GM18502 (cell line): ENCODE results near the gene NRXN2.

Source experiments
- ATAC-seq: cut with Tn5 transposase; IDR thresholded peaks from one replicate; pipeline ENCODE4 v1.9.1; 2021; ENCODE audit warnings: mild to moderate bottlenecking; ENCODE audit not compliant: unreplicated experiment, poor library complexity

The NRXN2 gene

DNA sequence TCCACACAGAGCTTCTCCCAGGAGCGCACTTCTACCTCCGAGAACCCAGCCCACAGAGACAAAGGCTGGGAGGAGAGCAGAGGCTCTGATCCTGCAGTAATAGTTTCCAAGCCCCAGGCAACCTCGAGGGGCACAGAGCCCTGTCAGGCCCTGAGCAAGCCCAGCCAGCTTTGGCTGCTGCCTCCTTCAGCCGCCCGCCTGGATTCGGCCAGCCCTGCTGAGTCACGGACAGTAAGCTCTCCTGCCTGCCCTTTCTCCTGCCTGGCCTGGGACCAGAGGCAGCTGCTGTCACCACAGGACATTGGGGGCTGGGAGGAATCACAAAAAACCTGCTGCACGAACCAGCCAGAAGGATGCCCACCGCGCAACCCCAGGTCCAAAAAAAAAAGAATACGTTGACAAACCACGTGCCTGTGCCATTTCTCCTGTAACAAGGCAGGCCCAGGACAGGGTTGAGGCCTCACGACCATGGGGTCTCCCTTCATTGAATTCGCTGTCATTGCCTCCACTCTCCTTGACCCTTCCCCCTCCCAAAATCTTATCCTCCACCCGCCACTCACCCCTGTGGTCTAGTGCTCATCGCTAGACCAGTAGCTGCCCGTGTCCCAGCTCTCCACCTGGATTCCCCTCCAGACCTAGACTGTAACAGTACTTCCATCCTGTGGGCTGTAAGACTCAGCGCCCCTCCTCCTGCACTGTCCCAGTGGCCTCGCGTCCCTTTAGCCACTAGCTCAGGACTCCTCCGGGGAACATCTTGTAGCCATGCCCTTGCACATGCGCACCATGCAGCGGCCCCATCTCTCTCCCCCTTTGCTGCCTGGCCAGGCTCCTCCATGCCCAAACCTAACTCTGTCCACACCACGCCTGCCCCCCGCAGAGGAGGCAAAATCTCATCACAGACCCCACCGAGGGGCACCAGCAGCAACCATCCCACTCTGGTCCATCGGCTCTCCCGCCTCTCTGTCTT is 139.4 kb downstream of the NRXN2 start:
- no peak for ATAC-seq

DNA sequence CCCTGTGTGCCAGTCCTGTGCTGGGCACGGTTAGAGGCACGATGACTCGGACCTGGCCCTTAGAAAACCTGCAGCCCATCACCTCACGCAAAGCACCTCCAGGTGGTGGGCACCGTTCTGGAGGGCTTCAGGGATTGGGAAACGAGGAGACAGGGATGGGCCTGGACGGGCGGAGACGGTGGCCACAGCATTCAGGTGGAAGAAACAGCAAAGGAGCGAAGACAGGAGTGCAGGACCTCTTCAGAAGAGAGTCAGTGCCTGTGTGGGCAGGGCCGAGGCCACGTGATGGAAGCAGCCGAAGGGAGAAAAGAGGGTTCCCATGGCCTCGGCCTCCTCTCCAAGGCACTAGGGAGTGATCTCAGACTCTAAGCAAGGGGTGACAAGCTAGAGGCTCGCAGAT is 140.1 kb downstream of the NRXN2 start:
- no peak for ATAC-seq

DNA sequence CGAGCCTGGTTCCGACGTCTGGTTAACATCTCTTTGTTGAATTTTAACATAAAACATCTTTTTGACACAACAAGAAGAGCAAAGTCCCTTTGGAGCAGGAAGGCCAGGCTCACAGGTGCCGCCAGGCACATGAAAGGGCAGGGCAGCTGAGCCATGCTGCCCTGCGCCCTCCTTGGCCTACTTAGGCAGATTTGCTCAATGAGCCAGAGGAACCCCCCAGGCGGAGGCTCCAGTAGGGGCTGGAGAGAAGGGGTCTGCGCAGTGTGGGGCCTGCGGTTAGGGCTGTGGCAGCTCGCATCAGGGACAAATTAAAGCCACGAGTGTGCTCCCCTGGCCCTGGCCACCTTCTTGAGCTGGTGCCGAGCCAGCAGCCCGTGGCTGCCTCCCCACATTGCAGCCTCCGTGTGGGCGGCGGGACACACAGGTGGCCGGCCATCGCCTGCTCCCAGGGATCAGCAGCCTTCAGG is 141.9 kb downstream of the NRXN2 start:
- no peak for ATAC-seq

DNA sequence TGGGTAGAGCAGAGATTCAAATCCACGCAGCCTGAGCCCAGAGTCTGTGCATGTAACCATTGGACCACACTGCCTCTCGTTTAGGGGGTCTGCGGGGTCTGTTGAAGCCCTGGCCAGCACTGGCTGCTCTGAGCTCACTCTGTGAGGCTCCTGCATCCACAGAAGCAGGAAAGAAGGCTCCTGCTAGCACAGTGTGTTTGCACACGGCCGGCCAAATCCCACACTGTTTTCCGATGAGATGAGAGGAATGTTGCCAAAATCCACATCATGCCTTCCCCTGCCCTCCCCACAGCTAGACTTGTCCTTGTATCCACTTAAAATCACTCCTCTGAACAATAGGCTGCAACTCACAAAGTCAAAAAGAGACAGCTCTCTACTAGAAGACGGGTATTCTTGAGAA is 142.6 kb downstream of the NRXN2 start:
- ATAC-seq = no peak

DNA sequence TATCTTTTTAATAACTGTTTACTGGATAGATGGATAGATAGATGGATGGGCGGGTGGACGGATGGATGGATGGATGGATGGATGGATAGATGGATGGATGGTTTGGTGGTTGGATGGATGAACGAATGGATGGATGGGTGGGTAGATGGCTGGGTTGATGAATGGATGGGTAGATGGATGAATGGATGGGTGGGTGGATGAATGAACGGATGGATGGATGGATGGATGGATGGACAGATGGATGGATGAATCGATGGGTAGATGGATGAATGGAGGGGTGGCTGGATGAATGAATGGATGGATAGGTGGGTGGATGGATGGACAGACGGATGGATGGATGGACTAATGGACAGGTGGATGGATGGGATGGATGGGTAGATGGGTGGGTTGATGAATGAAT is 145.8 kb downstream of the NRXN2 start:
- no peak for ATAC-seq

DNA sequence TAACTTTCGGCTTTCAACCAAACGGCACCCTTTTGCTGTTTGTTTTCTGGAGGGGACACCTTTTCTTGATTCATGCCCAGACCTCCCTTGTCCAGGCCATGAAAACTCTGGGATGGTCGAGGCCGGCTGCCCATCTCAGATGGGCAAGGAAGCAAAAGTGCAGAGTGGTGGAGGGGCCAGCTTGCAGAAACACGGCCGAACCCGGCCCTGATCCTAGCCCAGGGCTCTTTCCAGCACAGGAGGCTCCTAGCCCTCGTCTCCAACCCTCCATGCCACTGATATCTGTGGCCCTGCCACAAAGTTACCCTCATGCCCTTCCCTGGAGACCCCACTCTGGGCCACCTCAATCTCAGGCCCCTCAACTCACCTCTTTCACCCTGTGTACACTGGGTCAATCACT is 150.9 kb downstream of the NRXN2 start:
- no peak for ATAC-seq

DNA sequence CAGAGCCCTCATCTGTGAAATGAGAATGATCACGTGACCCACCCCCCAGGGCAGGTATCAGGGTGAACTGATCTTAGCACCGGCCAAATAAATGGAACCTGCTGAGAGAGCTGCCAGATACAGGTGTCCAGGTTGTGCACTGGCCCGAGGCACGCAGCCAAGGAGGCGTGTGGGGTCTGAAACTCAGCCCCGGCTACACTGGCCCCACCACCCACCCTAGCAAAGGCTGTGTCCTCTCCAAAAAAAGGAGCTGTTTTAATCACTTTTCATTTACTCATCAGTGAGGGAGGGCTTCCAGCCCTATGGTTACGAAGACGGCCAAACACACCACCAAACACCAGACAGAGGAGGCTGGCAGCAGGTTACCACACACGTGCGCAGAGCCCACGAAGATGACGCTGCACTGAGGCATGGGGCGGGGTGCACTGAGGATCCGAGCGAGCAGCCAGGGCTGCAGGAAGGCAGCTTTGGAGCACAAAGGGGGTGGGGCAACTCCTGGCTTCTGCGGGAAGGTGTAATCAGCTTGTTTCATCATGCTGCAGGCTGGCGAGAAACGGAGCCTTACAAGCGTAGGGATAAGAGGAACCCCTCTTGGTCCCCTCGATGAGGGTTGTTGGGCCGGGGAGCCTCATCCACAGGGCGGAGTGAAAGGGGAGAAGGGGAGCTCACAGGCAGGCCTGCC is 151.4 kb downstream of the NRXN2 start:
- ATAC-seq = no peak

DNA sequence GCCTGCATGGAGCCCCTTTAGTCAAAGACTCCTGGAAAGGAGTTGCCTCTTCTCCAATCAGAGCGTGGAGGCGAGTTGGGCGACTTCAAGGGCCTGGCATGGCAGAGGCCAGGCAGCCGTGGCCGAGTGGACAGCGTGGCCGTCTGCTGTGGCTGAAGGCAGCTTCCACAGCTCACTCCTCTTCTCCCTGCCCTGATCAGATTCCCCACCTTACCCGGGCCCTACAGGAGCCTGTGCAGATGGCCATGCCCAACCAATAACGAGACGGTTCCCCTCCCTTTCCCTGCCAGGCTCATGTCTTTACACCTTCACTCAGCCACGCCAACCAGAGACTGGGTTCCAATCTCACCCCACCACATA is 152.0 kb downstream of the NRXN2 start:
- ATAC-seq = no peak

DNA sequence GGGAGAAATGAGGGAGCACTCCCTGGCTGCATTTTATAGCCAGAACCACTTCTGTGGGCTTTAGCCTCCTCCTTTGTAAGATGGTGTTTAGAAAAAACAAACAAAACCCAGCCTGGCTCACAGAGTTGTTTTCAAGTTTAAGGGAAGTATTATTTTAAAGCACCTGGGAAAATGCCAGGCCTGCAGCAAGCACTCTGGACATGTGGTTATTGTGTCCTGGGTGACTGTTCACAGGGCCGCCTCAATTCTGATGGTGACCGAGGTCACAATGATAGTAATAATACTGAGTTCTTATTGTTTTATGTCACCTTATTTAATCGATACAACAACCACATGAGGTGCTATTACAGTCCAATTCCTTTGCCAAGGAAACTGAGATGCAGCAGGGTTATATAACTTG is 152.7 kb downstream of the NRXN2 start:
- ATAC-seq = no peak

DNA sequence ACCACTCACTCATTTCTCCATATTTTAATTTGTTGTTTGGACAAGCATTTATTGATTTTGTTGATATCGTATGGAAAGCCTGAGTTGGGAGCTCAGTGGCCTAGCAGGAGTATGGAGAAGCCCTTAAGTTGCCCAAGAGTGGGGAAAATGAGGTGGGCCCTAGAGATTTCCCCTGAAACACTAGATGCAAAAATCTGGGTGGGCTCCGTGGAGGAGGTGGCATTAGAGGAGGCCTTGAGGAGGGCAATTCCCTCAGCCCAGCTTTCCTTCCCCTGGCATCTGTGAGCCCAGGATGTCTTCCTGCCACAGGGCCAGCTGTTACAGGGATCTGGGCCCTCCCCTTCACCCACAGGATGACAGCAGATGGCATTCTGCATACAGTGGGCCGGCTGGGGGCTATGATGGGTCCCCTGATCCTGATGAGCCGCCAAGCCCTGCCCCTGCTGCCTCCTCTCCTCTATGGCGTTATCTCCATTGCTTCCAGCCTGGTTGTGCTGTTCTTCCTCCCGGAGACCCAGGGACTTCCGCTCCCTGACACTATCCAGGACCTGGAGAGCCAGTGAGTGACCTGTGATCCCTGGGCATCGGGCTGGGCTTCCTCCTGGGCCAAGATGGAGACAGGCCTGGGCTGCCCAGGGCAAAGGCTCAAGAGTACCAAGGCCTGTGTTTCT is 153.6 kb downstream of the NRXN2 start:
- no peak for ATAC-seq

DNA sequence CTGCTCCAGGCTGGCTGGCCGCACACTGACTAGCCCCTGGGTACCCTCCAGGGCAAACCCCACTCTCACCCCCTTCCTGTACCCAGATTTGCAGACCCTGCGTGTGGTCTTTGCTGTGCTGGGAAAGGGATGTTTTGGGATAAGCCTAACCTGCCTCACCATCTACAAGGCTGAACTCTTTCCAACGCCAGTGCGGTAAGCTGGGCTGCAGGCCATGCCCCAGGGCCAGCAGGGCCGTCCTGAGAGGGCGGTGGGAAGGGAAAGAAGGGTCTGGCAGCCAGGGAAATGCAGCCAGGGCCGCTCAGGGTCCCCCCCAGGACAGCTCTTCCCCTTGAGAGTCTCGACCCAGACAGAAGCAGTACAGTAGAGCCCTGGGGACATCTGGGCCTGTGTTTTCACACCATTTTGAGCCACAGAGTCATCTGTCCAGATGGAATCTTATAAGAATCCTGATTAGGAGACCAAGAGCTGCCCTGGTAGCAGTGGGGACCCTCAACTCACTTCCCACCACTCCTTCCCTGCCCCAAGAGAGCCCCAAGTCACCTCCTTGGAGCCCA is 154.3 kb downstream of the NRXN2 start:
- ATAC-seq = no peak

DNA sequence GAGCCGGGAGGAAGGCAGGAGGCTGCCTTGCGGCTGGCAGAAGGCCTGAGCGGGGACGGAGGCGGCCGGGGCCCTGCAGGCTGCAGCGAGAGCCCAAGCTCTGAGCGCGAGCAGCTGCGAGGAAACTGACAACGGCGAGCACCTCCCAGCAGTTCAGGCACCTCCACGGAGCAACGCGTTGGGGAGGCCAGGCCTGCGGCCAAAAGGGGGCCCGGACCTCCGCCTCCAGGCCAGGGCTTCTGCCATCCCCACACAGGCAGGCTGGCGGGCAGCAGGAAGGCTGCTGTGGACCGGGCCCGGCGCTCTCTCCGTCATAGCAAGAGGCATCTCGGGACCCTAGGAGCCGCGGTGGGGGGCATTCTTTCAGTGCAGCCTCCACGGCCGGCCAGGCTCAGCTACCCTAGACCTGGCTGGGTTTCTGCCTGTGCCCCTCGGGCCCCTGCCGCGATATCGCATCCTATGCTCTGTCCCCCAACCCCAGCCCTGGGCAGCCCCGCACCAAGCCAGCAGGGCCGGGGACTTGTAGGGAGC is 154.9 kb downstream of the NRXN2 start:
- no peak for ATAC-seq

DNA sequence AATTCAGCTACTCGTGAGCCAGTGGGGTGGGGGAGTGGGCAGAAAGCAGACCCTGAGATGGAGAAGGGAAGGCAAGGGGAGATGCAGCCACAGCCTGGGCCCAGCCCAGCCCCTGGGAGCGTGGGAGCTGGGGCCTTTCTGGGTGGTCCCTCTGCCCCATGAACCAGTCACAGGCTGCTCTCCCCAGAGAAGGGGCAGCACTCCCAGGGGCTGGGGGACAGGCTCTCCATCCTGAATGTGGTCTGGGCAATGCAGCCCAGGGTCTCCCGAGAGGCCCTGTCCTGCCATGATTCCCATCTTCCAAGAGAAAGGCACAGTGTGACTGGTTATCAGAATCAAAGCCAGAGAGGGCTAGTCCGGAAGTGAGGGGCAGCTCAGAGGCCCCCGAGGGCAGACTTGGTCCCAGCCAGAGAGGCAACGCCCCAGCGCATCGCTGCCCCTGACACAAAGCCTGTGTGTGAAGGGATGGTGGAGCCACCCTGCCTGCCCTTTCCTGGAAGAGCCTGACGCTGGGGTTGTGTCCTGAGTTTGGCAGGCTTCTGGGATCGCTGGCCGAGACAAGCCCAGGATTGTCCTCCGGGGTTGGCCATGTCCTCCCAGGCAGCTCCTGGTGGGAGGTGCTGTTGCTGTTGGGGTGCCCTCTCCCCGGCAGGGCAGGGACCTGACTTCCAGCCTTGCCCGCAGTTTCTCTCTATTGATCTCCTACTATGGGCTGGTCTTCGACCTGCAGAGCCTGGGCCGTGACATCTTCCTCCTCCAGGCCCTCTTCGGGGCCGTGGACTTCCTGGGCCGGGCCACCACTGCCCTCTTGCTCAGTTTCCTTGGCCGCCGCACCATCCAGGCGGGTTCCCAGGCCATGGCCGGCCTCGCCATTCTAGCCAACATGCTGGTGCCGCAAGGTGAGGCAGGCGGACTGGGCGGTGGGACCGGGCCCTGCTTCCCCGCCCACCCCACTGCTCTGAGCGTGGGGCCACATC is 155.8 kb downstream of the NRXN2 start:
- no peak for ATAC-seq

DNA sequence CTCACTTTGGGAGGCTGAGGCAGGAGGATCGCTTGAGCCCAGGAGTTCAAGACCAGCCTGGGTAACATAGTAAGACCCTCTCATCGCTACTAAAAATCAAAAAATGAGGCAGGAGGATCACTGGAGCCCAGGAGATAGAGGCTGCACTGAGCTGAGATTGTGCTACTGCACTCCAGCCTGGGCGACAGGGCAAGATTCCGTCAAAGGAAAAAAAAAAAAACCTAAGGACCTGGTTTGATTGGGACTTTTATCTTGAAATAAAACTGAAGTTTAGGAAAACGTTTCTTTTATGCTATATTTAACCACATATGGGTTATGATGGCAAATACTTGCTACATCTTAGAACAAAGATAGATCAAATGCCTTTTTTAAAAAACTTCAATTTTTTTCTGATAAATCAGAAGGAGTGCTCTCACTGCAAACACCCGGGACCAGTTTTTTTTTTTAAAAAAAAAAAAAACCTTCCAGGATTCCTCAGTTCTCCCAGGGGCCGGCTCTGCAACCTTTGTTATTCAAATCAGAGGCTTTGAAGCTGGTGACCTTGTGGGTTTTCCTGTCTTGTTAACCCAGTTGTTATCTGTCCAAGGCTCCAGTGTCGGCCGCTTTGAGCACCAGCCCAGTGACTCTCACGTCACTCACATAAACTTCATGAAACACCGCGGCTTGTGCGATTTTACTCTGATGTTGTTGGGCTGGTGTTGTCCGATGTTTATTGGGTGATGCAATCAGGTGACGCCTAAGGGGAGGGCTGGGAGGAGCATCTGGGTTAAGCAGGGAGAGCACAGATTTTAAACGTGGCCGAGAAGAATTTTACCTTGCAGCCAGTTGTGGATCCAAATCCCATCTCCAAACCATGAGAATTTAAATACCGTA is 156.7 kb downstream of the NRXN2 start:
- ATAC-seq = no peak

DNA sequence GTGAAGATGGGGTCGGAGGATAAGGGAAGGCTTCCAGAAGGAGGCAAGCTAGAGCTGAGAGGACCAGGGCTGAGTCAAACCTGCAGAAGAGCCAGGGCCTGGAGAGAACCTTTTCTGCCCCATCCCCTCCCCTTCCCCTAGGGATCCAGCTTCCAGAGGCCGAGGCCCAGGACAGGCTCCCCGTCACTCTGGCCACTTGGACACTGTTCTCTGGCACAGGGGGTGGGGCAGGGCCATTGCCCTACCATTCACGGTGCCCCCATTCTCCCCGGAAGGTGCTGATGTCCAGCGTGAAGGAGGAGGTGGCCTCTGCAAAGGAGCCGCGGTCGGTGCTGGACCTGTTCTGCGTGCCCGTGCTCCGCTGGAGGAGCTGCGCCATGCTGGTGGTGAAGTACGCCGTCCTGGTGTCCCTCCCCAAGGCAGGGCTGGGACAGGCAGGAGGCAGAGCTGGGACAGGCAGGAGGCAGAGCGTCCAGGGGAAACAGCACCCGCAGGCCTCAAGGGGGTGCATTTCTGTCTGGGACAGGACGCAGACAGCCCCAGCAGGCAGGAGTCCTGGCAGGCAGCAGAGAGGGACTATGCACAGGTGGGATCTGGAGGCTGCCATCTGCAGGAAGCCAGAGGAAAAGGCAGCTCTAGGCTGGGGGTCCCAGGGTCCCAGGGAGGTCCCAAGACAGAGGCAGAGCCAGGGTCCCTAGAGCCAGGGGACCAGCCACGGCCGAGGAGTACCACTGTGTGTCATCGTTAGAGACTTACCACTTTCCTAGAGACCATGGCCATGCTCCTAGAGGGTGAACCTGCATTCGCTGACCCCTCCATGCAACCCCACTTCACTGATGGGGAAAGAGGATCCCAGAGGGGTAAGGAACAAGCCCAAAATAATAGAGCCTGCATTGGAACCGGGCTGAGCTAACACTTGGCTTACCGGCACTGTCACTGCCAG is 157.8 kb downstream of the NRXN2 start:
- no peak for ATAC-seq

DNA sequence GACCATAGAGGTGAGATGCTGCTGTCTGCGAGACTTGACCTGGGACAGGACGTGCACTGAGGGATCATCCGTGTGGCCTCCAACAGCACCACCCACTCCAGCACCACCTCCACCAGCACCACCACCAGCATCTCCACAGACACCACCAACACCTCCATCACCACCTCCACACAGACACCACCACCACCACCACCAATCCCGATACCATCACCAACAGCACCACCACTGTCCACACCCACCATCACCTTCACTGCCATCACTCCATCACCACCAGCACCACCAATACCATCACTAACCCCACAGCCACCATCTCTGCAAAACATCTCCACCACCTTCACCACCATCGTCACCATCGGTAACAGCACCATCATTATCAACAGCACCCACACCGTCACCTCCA is 158.6 kb downstream of the NRXN2 start:
- ATAC-seq = no peak

DNA sequence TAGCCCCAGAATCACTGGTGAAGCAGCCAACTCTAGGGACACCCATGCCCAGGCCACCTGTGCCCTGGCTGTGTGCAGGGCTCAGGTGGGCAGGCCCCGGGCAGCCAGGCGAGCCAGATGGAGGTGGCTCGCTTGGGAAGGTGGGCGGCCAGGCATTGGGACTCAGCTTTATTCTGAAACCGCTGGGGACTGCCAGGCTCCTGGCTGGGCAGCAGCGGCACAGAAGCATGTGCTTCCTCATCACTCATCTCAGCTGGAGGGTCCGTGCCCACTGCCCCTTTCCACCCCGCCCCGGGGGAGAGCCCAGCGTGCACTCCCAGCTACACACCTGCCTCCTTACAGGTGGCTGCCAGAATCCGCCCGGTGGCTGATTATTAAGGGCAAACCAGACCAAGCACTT is 159.0 kb downstream of the NRXN2 start:
- no peak for ATAC-seq
